Measurements from ENCODE around the gene GFAP.

DNA sequence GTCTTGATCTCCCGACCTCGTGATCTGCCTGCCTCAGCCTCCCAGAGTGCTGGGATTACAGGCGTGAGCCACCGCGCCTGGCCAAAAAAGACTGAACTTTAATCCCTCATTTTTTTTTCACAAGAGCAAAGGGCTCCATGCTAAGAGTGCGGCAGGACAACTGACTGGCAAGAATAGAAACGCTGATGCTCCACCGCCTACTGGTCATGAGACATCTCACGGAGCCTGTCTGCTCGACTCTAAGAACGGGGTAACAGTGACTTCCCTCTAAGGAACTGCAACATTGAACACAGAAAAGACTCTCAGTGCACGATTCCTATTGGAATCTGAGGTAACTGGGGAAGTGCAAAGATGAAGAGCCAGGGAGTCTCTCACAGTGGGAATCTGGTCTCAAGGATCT lies 43.7 kb downstream of the GFAP start:
- TF ChIP-seq, protein P1, sequence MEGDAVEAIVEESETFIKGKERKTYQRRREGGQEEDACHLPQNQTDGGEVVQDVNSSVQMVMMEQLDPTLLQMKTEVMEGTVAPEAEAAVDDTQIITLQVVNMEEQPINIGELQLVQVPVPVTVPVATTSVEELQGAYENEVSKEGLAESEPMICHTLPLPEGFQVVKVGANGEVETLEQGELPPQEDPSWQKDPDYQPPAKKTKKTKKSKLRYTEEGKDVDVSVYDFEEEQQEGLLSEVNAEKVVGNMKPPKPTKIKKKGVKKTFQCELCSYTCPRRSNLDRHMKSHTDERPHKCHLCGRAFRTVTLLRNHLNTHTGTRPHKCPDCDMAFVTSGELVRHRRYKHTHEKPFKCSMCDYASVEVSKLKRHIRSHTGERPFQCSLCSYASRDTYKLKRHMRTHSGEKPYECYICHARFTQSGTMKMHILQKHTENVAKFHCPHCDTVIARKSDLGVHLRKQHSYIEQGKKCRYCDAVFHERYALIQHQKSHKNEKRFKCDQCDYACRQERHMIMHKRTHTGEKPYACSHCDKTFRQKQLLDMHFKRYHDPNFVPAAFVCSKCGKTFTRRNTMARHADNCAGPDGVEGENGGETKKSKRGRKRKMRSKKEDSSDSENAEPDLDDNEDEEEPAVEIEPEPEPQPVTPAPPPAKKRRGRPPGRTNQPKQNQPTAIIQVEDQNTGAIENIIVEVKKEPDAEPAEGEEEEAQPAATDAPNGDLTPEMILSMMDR (IDR thresholded peaks at IDR 0.05): no peak
- no peak for TF ChIP-seq POLR2A (IDR thresholded peaks at IDR 0.05)
